ENCODE data around the gene C3orf85.

DNA sequence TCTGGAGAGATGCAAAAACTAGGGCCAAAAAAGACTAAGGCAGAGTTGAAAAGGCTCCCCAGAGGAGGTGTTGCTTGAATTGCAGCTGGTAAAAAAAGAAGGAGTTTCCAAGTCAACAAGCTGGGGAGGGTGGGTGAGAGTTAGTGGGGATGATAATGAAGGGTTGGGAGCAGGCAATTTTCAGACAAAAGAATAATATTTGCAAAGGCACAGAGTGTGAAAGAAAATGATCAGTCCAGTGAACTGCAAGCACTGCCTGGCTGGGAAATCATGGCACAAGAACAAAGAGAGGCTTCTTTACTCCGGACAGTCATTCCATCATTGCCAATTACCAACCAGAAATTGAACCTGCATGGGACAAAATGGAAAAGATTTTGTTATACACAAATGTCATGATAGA lies 42.2 kb downstream of the C3orf85 start:
- TF ChIP-seq, protein P1, sequence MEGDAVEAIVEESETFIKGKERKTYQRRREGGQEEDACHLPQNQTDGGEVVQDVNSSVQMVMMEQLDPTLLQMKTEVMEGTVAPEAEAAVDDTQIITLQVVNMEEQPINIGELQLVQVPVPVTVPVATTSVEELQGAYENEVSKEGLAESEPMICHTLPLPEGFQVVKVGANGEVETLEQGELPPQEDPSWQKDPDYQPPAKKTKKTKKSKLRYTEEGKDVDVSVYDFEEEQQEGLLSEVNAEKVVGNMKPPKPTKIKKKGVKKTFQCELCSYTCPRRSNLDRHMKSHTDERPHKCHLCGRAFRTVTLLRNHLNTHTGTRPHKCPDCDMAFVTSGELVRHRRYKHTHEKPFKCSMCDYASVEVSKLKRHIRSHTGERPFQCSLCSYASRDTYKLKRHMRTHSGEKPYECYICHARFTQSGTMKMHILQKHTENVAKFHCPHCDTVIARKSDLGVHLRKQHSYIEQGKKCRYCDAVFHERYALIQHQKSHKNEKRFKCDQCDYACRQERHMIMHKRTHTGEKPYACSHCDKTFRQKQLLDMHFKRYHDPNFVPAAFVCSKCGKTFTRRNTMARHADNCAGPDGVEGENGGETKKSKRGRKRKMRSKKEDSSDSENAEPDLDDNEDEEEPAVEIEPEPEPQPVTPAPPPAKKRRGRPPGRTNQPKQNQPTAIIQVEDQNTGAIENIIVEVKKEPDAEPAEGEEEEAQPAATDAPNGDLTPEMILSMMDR (IDR thresholded peaks at IDR 0.05): no peak
- no peak for TF ChIP-seq POLR2A (IDR thresholded peaks at IDR 0.05)

Data from uterus (tissue), 2 donors.